A549 (cell line): Measurements from ENCODE around the gene PLA2G7. TPM values are rescaled to one million over a fixed set of nuclear protein-coding genes. Genes with fewer than 3 reads are reported as not detected.

Experiments
- ATAC-seq, 2 experiments: fragments of 200-7000 bp in 1 of 2; fragments of >200 bp in 1 of 2; cut with Nextera tagmentation in 1 of 2; cut with Tn5 transposase in 1 of 2; 3 replicates each; pipeline versions ENCODE4 v1.8.0 to v1.9.1; 2018 to 2020; ENCODE audit warnings: mild to moderate bottlenecking in 1 of 2, moderate library complexity in 1 of 2
- CTCF ChIA-PET: fragments of 300-600 bp; sonication (Branson Sonifier 250); formaldehyde crosslinking; extraction: SDS; loops from one replicate; lab custom pipeline; 2021; ENCODE audit warnings: antibody characterized with exemption, inconsistent platforms; lab: Yijun Ruan, JAX
- POLR2A ChIA-PET: fragments of 350-600 bp; formaldehyde crosslinking; extraction: SDS; loops from one replicate; lab custom pipeline; 2021; ENCODE audit warnings: antibody characterized with exemption, inconsistent platforms; lab: Yijun Ruan, JAX
- DNase-seq, 2 experiments: peaks; one replicate each; pipeline versions ENCODE4 v3.0.0 to v3.0.0-alpha.2; 2011 to 2016; ENCODE audit warnings: low read depth in 1 of 2, low spot score in 1 of 2
- FAIRE-seq: peaks from 2 replicates; lab custom pipeline; 2011; peaks lifted over from hg19 to GRCh38; lab: Jason Lieb, UNC
- H3K27ac ChIP-seq, 2 experiments: fragments of >200 bp; sonication (Bioruptor Twin); formaldehyde crosslinking; 3 replicates each; pipeline ENCODE4 v1.5.1; 2016 to 2017
- H3K4me1 ChIP-seq: fragments of >200 bp; sonication (Bioruptor Twin); formaldehyde crosslinking; 3 replicates; pipeline ENCODE4 v1.6.1; 2016
- H3K4me2 ChIP-seq: fragments of >200 bp; sonication (Bioruptor Twin); formaldehyde crosslinking; 3 replicates; pipeline ENCODE4 v1.6.1; 2016
- H3K4me3 ChIP-seq: fragments of >200 bp; sonication (Bioruptor Twin); formaldehyde crosslinking; 3 replicates; pipeline ENCODE4 v1.5.1; 2016
- H3K9me3 ChIP-seq: fragments of >200 bp; sonication (Bioruptor Twin); formaldehyde crosslinking; 3 replicates; pipeline ENCODE4 v1.6.1; 2016
- ATOH8 ChIP-seq: fragments of 250-450 bp; sonication (Bioruptor Pico); IDR thresholded peaks from 2 replicates; pipeline ENCODE4 v1.5.0; 2020; ENCODE audit warnings: low read depth, mild to moderate bottlenecking, moderate library complexity
- BHLHE40 ChIP-seq: IDR thresholded peaks from 2 replicates; pipeline ENCODE4 v1.6.1; 2012; ENCODE audit warnings: low read depth, low read length, inconsistent platforms
- CBX8 ChIP-seq: fragments of 200-600 bp; sonication (generic); IDR thresholded peaks from 2 replicates; pipeline ENCODE4 v1.6.1; 2016
- CHD2 ChIP-seq: fragments of 150-350 bp; IDR thresholded peaks from 2 replicates; pipeline ENCODE4 v1.6.1; 2014; ENCODE audit warnings: low read length; ENCODE audit not compliant: partially characterized antibody
- EP300 ChIP-seq, 2 experiments: fragments of >200 bp; sonication (Bioruptor Twin); formaldehyde crosslinking; IDR thresholded peaks; 2 replicates in 1 of 2; 3 replicates in 1 of 2; pipeline ENCODE4 v1.6.1; 2016 to 2017
- FOSB ChIP-seq: fragments of 250-450 bp; sonication (Bioruptor Pico); IDR thresholded peaks from 2 replicates; pipeline ENCODE4 v1.5.0; 2020; ENCODE audit warnings: mild to moderate bottlenecking, moderate library complexity
- FOSL2 ChIP-seq, 2 experiments: fragments of 450-650 bp in 1 of 2; fragments of >200 bp in 1 of 2; sonication (Bioruptor Twin) in 1 of 2; formaldehyde crosslinking; IDR thresholded peaks; 2 replicates each; pipeline versions ENCODE4 v1.5.0 to v1.6.1; 2016 to 2020; ENCODE audit warnings: mild to moderate bottlenecking in 1 of 2, moderate library complexity in 1 of 2
- FOXS1 ChIP-seq: fragments of 250-450 bp; sonication (Bioruptor Pico); IDR thresholded peaks from 2 replicates; pipeline ENCODE4 v1.5.0; 2020; ENCODE audit warnings: mild to moderate bottlenecking, moderate library complexity
- GATA3 ChIP-seq: IDR thresholded peaks from 2 replicates; pipeline ENCODE4 v1.6.1; 2012; ENCODE audit warnings: borderline replicate concordance
- HEYL ChIP-seq: fragments of 250-450 bp; sonication (Bioruptor Pico); IDR thresholded peaks from 2 replicates; pipeline ENCODE4 v1.8.0; 2021; ENCODE audit warnings: mild to moderate bottlenecking, moderate library complexity
- HOXB13 ChIP-seq: fragments of 250-450 bp; sonication (Bioruptor Pico); IDR thresholded peaks from 2 replicates; pipeline ENCODE4 v1.5.0; 2020; ENCODE audit warnings: low read depth, mild to moderate bottlenecking, moderate library complexity
- HOXB5 ChIP-seq: fragments of 250-450 bp; sonication (Bioruptor Pico); IDR thresholded peaks from 2 replicates; pipeline ENCODE4 v1.5.0; 2020; ENCODE audit warnings: mild to moderate bottlenecking, moderate library complexity
- JUN ChIP-seq, 2 experiments: fragments of >200 bp; sonication (Bioruptor Twin); formaldehyde crosslinking; IDR thresholded peaks; 2 replicates in 1 of 2; 3 replicates in 1 of 2; pipeline ENCODE4 v1.6.1; 2016 to 2017
- KDM5A ChIP-seq: fragments of 200-600 bp; sonication (generic); IDR thresholded peaks from 2 replicates; pipeline ENCODE4 v1.6.1; 2016; ENCODE audit warnings: antibody characterized with exemption, mild to moderate bottlenecking
- MAFK ChIP-seq: fragments of 450-650 bp; IDR thresholded peaks from 2 replicates; pipeline ENCODE4 v1.6.1; 2014; ENCODE audit not compliant: partially characterized antibody
- MYC ChIP-seq: IDR thresholded peaks from 2 replicates; pipeline ENCODE4 v1.6.1; 2012; ENCODE audit warnings: mild to moderate bottlenecking, inconsistent platforms, low read length, improper control_type of control experiment, borderline replicate concordance
- PBX3 ChIP-seq: IDR thresholded peaks from 2 replicates; pipeline ENCODE4 v1.6.1; 2012
- RARB ChIP-seq: fragments of 250-450 bp; sonication (Bioruptor Pico); IDR thresholded peaks from 2 replicates; pipeline ENCODE4 v1.8.0; 2021; ENCODE audit warnings: mild to moderate bottlenecking, moderate library complexity
- RCOR1 ChIP-seq: fragments of 150-350 bp; IDR thresholded peaks from 2 replicates; pipeline ENCODE4 v1.6.1; 2014; ENCODE audit warnings: antibody characterized with exemption, low read length, low read depth
- REST ChIP-seq: fragments of 200-600 bp; sonication (generic); IDR thresholded peaks from 2 replicates; pipeline ENCODE4 v1.6.1; 2016; ENCODE audit warnings: antibody characterized with exemption, mild to moderate bottlenecking, moderate library complexity
- SMC3 ChIP-seq: fragments of >200 bp; sonication (Bioruptor Twin); formaldehyde crosslinking; IDR thresholded peaks from 3 replicates; pipeline ENCODE4 v1.6.1; 2018; ENCODE audit warnings: inconsistent platforms
- TFCP2L1 ChIP-seq: fragments of 250-450 bp; sonication (Bioruptor Pico); IDR thresholded peaks from 2 replicates; pipeline ENCODE4 v1.5.0; 2021; ENCODE audit warnings: mild to moderate bottlenecking
- ZC3H11A ChIP-seq: fragments of 450-650 bp; IDR thresholded peaks from 2 replicates; pipeline ENCODE4 v1.6.1; 2014; ENCODE audit warnings: antibody characterized with exemption, mild to moderate bottlenecking
- ZNF302 ChIP-seq: fragments of 250-450 bp; sonication (Bioruptor Pico); IDR thresholded peaks from 2 replicates; pipeline ENCODE4 v1.9.0; 2021; ENCODE audit warnings: inconsistent platforms, mild to moderate bottlenecking, moderate library complexity
- WGBS: methylation state at CpG from one replicate; pipeline ENCODE4 v1.1.6; 2017; ENCODE audit errors: missing lambda C conversion rate; 5-methylcytosine and 5-hydroxymethylcytosine counted together
- polyA plus RNA-seq, 4 experiments: library from polyadenylated mRNA; depleted of rRNA in 3 of 4; stranded (reverse); fragments of >200 nt; fragmentation: RNase III in 1 of 4; extraction: RNeasy Plus Mini Kit Qiagen cat#74134 plus additional on column Dnase treatment in 1 of 4; gene quantifications; 2 replicates in 3 of 4; 3 replicates in 1 of 4; pipeline ENCODE4 v1.2.3, GENCODE V29; 2011 to 2017
- TF ChIP-seq, protein P1 (sequence below): fragments of 250-450 bp; sonication (Bioruptor Pico); IDR thresholded peaks from 2 replicates; pipeline ENCODE4 v1.5.0; 2021; ENCODE audit warnings: mild to moderate bottlenecking, moderate library complexity, borderline replicate concordance

Gene PLA2G7
- polyA plus RNA-seq, 2 of the 4 experiments (the other 2 are of a cell fraction): 0.04 TPM; not detected in 1

DNA sequence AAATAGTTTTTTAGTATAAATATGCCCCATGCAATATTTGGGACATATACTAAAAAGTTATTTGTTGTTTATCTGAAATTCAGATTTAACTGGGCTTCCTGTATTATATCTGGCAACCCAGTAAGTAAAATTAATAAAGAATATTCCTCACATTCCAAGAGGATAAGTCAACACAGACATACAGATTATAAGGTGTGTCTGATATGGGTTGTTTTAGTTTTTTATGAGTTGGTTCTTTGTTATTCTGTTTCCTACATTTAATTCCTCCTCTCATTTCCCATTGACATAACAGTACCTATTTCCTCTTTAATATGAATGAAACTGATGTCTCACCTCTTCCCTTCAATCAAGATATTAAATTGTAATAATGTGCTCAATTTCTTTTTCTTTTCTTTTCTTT is 1.7 kb upstream of the PLA2G7 start:
- FAIRE-seq (no peak), DNase-seq (no peak), ATAC-seq (no peak)
- Histone ChIP-seq H3K27ac (no peak overlapping the region), H3K4me2 (no peak overlapping the region), H3K4me1 (no peaks in the 10 kb centered on the region), H3K4me3 (no peak overlapping the region), H3K9me3 (no peaks in the 10 kb centered on the region)
- ChIA-PET CTCF (no interaction called here), POLR2A (no interaction called here)
- TF ChIP-seq SMC3 (no peak), EP300 (IDR thresholded peaks at IDR 0.05) (no peak), RCOR1 (no peak), GATA3 (no peak), KDM5A (no peak), HOXB13 (CRISPR knock-in tag) (no peak), CHD2 (no peak), MAFK (no peak), BHLHE40 (no peak)
- TF ChIP-seq, protein P1, sequence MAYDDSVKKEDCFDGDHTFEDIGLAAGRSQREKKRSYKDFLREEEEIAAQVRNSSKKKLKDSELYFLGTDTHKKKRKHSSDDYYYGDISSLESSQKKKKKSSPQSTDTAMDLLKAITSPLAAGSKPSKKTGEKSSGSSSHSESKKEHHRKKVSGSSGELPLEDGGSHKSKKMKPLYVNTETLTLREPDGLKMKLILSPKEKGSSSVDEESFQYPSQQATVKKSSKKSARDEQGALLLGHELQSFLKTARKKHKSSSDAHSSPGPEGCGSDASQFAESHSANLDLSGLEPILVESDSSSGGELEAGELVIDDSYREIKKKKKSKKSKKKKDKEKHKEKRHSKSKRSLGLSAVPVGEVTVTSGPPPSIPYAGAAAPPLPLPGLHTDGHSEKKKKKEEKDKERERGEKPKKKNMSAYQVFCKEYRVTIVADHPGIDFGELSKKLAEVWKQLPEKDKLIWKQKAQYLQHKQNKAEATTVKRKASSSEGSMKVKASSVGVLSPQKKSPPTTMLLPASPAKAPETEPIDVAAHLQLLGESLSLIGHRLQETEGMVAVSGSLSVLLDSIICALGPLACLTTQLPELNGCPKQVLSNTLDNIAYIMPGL (CRISPR knock-in tag): no peak

GRCh38 chr6:46735720-46736031 is 501 bp upstream of the PLA2G7 start:
- Histone ChIP-seq H3K4me3 (peak overlapping the region; percentile 62; the same call in 2 of the 3 replicates), H3K4me2 (peak overlapping the region; percentile 99), H3K9me3 (no peaks in the 10 kb centered on the region), H3K4me1 (no peaks in the 10 kb centered on the region), H3K27ac (no peak overlapping the region)
- no peak for TF ChIP-seq ZNF302 (CRISPR knock-in tag)
- no peak for TF ChIP-seq ATOH8 (CRISPR knock-in tag)
- TF ChIP-seq FOSL2 (IDR thresholded peaks at IDR 0.05): no peak
- TF ChIP-seq FOSL2 (CRISPR knock-in tag; IDR thresholded peaks at IDR 0.05): no peak
- no peak for TF ChIP-seq FOSB (CRISPR knock-in tag)
- no peak for TF ChIP-seq HEYL (CRISPR knock-in tag)
- TF ChIP-seq CHD2: no peak
- TF ChIP-seq TFCP2L1 (CRISPR knock-in tag): no peak
- no peak for TF ChIP-seq ZC3H11A
- no peak for TF ChIP-seq MYC
- TF ChIP-seq CBX8: no peak
- no peak for TF ChIP-seq JUN (IDR thresholded peaks at IDR 0.05)
- TF ChIP-seq PBX3: no peak
- no peak for TF ChIP-seq REST
- no peak for TF ChIP-seq HOXB5 (CRISPR knock-in tag)
- no peak for TF ChIP-seq FOXS1 (CRISPR knock-in tag)
- TF ChIP-seq RARB (CRISPR knock-in tag): no peak
- DNase-seq (no peak), FAIRE-seq (no peak), ATAC-seq (no peak)
- ChIA-PET CTCF (no interaction called here), POLR2A (no interaction called here)
- WGBS: 80% methylated on average over 8 of the region's 8 CpGs
